ENCODE measurements around the gene USP22. TPM values are rescaled to one million over a fixed set of nuclear protein-coding genes. Genes with fewer than 3 reads are reported as not detected.
A peak's percentile ranks its signal among the peaks of the same experiment; 100 is the strongest.

Gene USP22
- total and polyA plus RNA-seq, 2 experiments from 2014 or later = 68.9 to 296 TPM

- no peak for TF ChIP-seq ZNF331 (CRISPR knock-in tag; IDR thresholded peaks at IDR 0.05; ENCODE audit: low read depth)
- TF ChIP-seq, protein P1, sequence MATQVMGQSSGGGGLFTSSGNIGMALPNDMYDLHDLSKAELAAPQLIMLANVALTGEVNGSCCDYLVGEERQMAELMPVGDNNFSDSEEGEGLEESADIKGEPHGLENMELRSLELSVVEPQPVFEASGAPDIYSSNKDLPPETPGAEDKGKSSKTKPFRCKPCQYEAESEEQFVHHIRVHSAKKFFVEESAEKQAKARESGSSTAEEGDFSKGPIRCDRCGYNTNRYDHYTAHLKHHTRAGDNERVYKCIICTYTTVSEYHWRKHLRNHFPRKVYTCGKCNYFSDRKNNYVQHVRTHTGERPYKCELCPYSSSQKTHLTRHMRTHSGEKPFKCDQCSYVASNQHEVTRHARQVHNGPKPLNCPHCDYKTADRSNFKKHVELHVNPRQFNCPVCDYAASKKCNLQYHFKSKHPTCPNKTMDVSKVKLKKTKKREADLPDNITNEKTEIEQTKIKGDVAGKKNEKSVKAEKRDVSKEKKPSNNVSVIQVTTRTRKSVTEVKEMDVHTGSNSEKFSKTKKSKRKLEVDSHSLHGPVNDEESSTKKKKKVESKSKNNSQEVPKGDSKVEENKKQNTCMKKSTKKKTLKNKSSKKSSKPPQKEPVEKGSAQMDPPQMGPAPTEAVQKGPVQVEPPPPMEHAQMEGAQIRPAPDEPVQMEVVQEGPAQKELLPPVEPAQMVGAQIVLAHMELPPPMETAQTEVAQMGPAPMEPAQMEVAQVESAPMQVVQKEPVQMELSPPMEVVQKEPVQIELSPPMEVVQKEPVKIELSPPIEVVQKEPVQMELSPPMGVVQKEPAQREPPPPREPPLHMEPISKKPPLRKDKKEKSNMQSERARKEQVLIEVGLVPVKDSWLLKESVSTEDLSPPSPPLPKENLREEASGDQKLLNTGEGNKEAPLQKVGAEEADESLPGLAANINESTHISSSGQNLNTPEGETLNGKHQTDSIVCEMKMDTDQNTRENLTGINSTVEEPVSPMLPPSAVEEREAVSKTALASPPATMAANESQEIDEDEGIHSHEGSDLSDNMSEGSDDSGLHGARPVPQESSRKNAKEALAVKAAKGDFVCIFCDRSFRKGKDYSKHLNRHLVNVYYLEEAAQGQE (IDR thresholded peaks at IDR 0.05; ENCODE audit: unreplicated experiment) = no peak
- no peak for TF ChIP-seq NANOG (IDR thresholded peaks at IDR 0.05; ENCODE audit: borderline replicate concordance)
- TF ChIP-seq EZH2 (IDR thresholded peaks at IDR 0.05; ENCODE audit: low read depth, unreplicated experiment) = no peak
- TF ChIP-seq ETS1 (IDR thresholded peaks at IDR 0.05) = no peak
- no peak for TF ChIP-seq ZNF114 (CRISPR knock-in tag; IDR thresholded peaks at IDR 0.05)
Measured at GRCh38 chr17:21029515-21029914, 13.3 kb downstream of the USP22 start (continued).

GRCh38 chr17:21029036-21029435 lies 13.8 kb downstream of the USP22 start:
- H4K20me1 ChIP-seq (replicated peaks; ENCODE audit: insufficient read depth) = peaks cover 90% of the 10 kb centered on the region
- no peaks in the 10 kb centered on the region for H3K27me3 Mint-ChIP-seq (ENCODE audit: insufficient read depth, low read depth, poor library complexity)
- peak overlapping the region; percentile 79 for H3K27ac Mint-ChIP-seq
- H3K4me1 ChIP-seq (ENCODE audit: insufficient read depth) = peaks cover 39% of the 10 kb centered on the region
- peaks cover 61% of the 10 kb centered on the region for H3K36me3 Mint-ChIP-seq (ENCODE audit: low read depth)
- H3K9me3 Mint-ChIP-seq = no peaks in the 10 kb centered on the region
- no peaks in the 10 kb centered on the region for H3K9me2 ChIP-seq (ENCODE audit: insufficient read depth)
- no peak overlapping the region for H3K4me3 Mint-ChIP-seq
- H3K4me2 ChIP-seq = no peak overlapping the region
- peak overlapping the region; percentile 81 for H3K27ac ChIP-seq (ENCODE audit: low read depth)
- peaks cover 98% of the 10 kb centered on the region for H3K79me2 ChIP-seq (replicated peaks; ENCODE audit: insufficient read depth)
- peaks cover 31% of the 10 kb centered on the region for H3K36me3 ChIP-seq (ENCODE audit: insufficient read depth)
- peaks cover 27% of the 10 kb centered on the region for H3F3A ChIP-seq (replicated peaks; ENCODE audit: low read depth)
- no peaks in the 10 kb centered on the region for H3K27me3 ChIP-seq (ENCODE audit: insufficient read depth)
- no peak overlapping the region for H3K4me3 ChIP-seq
- DNase-seq (ENCODE audit: low spot score) (no peak), ATAC-seq (no peak)
- H3K4me1 Mint-ChIP-seq = peaks cover 41% of the 10 kb centered on the region
- no peak overlapping the region for H2AFZ ChIP-seq
- TF ChIP-seq, protein P1 (IDR thresholded peaks at IDR 0.05; ENCODE audit: unreplicated experiment) = no peak
- TF ChIP-seq, protein P2, sequence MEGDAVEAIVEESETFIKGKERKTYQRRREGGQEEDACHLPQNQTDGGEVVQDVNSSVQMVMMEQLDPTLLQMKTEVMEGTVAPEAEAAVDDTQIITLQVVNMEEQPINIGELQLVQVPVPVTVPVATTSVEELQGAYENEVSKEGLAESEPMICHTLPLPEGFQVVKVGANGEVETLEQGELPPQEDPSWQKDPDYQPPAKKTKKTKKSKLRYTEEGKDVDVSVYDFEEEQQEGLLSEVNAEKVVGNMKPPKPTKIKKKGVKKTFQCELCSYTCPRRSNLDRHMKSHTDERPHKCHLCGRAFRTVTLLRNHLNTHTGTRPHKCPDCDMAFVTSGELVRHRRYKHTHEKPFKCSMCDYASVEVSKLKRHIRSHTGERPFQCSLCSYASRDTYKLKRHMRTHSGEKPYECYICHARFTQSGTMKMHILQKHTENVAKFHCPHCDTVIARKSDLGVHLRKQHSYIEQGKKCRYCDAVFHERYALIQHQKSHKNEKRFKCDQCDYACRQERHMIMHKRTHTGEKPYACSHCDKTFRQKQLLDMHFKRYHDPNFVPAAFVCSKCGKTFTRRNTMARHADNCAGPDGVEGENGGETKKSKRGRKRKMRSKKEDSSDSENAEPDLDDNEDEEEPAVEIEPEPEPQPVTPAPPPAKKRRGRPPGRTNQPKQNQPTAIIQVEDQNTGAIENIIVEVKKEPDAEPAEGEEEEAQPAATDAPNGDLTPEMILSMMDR (conservative IDR thresholded peaks at IDR 0.05; ENCODE audit: low read depth in 2 of 2) = no peak
- TF ChIP-seq EZH2phosphoT487 (IDR thresholded peaks at IDR 0.05; ENCODE audit: unreplicated experiment) (no peak), CREB1 (CRISPR knock-in tag; IDR thresholded peaks at IDR 0.05; ENCODE audit: low read depth) (no peak), ZNF114 (CRISPR knock-in tag; IDR thresholded peaks at IDR 0.05) (no peak), POLR2AphosphoS5 (IDR thresholded peaks at IDR 0.05; ENCODE audit: low read depth) (no peak)

Measured in GM23338 (cell line).